ENCODE measurements around the gene AGBL1. TPM values are rescaled to one million over a fixed set of nuclear protein-coding genes. Genes with fewer than 3 reads are reported as not detected.
"Not testable (repeated sequence)": the region's sequence is repeated elsewhere in the genome, so short reads cannot be mapped to it uniquely, and the experiment has no call there.

The AGBL1 gene
- total RNA-seq, 2 experiments from 2014 or later = 0.10 TPM

- H3K4me3 Mint-ChIP-seq = no peak overlapping the region
- H3K27ac Mint-ChIP-seq = no peak overlapping the region
- POLR2A ChIA-PET = no interaction called here
Measured at GRCh38 chr15:87032295-87032694, 952.6 kb downstream of the AGBL1 start.

GRCh38 chr15:87033056-87033455 lies 953.4 kb downstream of the AGBL1 start:
- no peaks in the 10 kb centered on the region for H3K9me3 Mint-ChIP-seq
- no peaks in the 10 kb centered on the region for H3K36me3 Mint-ChIP-seq
- H3K27ac Mint-ChIP-seq = no peak overlapping the region
- H3K4me3 Mint-ChIP-seq = no peak overlapping the region
- H3K4me1 Mint-ChIP-seq (ENCODE audit: low read depth) = no peaks in the 10 kb centered on the region
- CTCF ChIA-PET = no interaction called here
- H3K27me3 Mint-ChIP-seq = peaks cover 4% of the 10 kb centered on the region
- POLR2A ChIA-PET = no interaction called here
- no peak for DNase-seq
- intact Hi-C loops (cut with micrococcal nuclease) = no loop called here

More at GRCh38 chr15:87032295-87032694, 952.6 kb downstream of the AGBL1 start:
- intact Hi-C loops (cut with micrococcal nuclease) = no loop called here
- Mint-ChIP-seq H3K4me1 (ENCODE audit: low read depth) (no peaks in the 10 kb centered on the region), H3K27me3 (peaks cover 4% of the 10 kb centered on the region), H3K36me3 (no peaks in the 10 kb centered on the region), H3K9me3 (no peaks in the 10 kb centered on the region)
- DNase-seq = no peak
- CTCF ChIA-PET = no interaction called here

- intact Hi-C loops (cut with micrococcal nuclease) = no loop called here
- Mint-ChIP-seq H3K4me3 (no peak overlapping the region), H3K9me3 (no peaks in the 10 kb centered on the region), H3K4me1 (ENCODE audit: low read depth) (no peaks in the 10 kb centered on the region), H3K27ac (no peak overlapping the region), H3K27me3 (peaks cover 13% of the 10 kb centered on the region), H3K36me3 (no peaks in the 10 kb centered on the region)
- DNase-seq = no peak
- ChIA-PET POLR2A (no interaction called here), CTCF (no interaction called here)
Measured at GRCh38 chr15:87034886-87035285, 955.2 kb downstream of the AGBL1 start.

- Mint-ChIP-seq H3K4me3 (no peak overlapping the region), H3K36me3 (no peaks in the 10 kb centered on the region), H3K27me3 (peaks cover 12% of the 10 kb centered on the region), H3K4me1 (ENCODE audit: low read depth) (no peaks in the 10 kb centered on the region), H3K9me3 (no peaks in the 10 kb centered on the region), H3K27ac (no peak overlapping the region)
- no peak for DNase-seq
- intact Hi-C loops (cut with micrococcal nuclease) = no loop called here
- ChIA-PET CTCF (no interaction called here), POLR2A (no interaction called here)
Measured at GRCh38 chr15:87038404-87038803, 958.7 kb downstream of the AGBL1 start.

GRCh38 chr15:87042619-87043018 lies 962.9 kb downstream of the AGBL1 start:
- CTCF ChIA-PET; H3K9me3 Mint-ChIP-seq; intact Hi-C loops (cut with micrococcal nuclease); H3K36me3 Mint-ChIP-seq; H3K27me3 Mint-ChIP-seq; H3K4me3 Mint-ChIP-seq; H3K4me1 Mint-ChIP-seq (ENCODE audit: low read depth); DNase-seq; H3K27ac Mint-ChIP-seq; POLR2A ChIA-PET: not testable (repeated sequence)

- H3K4me1 Mint-ChIP-seq (ENCODE audit: low read depth) = no peaks in the 10 kb centered on the region
- no peaks in the 10 kb centered on the region for H3K36me3 Mint-ChIP-seq
- ChIA-PET CTCF (no interaction called here), POLR2A (no interaction called here)
- no peaks in the 10 kb centered on the region for H3K9me3 Mint-ChIP-seq
- no peaks in the 10 kb centered on the region for H3K27me3 Mint-ChIP-seq
- no peak for DNase-seq
- H3K4me3 Mint-ChIP-seq = no peak overlapping the region
- intact Hi-C loops (cut with micrococcal nuclease) = no loop called here
- no peak overlapping the region for H3K27ac Mint-ChIP-seq
Measured at GRCh38 chr15:87045746-87046145, 966.1 kb downstream of the AGBL1 start.

GRCh38 chr15:87047203-87047965 lies 967.7 kb downstream of the AGBL1 start:
- CTCF ChIA-PET = no interaction called here
- intact Hi-C loops (cut with micrococcal nuclease) = no loop called here
- POLR2A ChIA-PET = no interaction called here
- H3K27ac Mint-ChIP-seq = no peak overlapping the region
- no peak overlapping the region for H3K4me3 Mint-ChIP-seq
- DNase-seq = no peak
- H3K36me3 Mint-ChIP-seq = no peaks in the 10 kb centered on the region
- H3K4me1 Mint-ChIP-seq (ENCODE audit: low read depth) = no peaks in the 10 kb centered on the region
- H3K27me3 Mint-ChIP-seq = peaks cover 2% of the 10 kb centered on the region
- H3K9me3 Mint-ChIP-seq = no peaks in the 10 kb centered on the region
